Stimulated activated CD8-positive, alpha-beta memory T cell treated with anti-CD3 and anti-CD28 coated beads, Interleukin-7, amount 100 ng/mL, for 4 hours (primary cell): ENCODE data around the gene SLC38A8.

Experiments used
- DNase-seq, 2 donors: peaks; one replicate each; pipeline ENCODE4 v3.0.0-alpha.2; 2020; ENCODE audit warnings: low read depth in 2 of 2

SLC38A8 gene

DNA sequence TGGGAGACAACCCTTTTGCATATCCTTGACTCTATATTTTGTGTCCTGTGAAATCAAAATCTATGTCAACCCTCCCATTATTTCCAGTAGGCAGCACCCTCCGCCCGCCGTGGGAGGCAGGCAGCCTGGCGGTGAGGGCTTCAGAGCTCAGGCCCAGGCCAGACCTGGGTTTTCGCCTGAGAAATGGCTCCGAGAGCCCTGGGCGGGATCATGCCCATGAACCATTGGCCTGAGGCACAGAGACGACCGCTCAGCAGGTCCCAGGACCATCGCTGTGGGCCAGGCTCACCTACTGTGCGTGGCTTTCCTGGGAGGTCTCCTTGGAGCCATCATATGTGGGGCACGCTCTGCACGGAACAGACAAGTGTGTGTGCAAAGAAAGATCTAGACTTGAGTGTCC lies 6.3 kb upstream of the SLC38A8 start:
- no peak for DNase-seq

DNA sequence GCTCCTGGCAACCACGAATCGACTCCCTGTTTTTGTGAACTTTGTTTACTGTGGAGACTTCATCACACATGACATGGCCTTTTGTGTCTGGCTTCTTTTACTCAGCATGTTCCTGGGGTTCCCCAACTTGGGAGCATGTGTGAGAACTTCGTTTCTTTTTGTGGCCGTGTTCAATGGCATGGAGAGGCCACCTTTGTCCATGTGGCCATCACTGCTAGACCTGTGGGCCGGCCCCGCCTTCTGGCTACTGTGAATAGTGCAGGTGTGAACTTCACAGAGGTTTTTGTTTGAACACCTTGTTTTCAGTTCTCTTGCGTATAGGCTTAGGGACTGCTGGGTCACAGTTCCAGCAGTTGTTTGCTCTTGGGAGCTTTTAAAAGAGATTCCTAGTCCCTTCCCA lies 5.7 kb upstream of the SLC38A8 start:
- no peak for DNase-seq

DNA sequence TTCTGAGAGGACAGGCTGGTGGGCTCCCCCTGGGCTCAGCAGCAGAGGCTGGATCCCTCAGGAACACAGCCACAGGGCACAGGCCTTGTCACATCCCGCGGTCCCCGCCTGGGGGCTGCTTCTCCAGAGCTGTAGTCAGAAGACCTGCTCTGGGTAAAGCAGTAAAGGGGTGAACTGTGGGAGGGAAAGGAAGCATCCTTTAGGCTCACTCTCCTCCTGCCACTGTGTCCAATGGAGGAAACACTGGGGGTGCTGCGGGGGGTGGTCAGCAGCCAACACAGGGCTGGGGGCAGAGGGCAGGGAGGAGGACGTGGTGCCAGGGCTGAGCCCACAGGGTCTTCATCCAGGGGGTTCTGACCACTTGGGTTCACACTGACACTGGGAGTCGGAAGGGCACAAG lies 5.0 kb upstream of the SLC38A8 start:
- DNase-seq = no peak

DNA sequence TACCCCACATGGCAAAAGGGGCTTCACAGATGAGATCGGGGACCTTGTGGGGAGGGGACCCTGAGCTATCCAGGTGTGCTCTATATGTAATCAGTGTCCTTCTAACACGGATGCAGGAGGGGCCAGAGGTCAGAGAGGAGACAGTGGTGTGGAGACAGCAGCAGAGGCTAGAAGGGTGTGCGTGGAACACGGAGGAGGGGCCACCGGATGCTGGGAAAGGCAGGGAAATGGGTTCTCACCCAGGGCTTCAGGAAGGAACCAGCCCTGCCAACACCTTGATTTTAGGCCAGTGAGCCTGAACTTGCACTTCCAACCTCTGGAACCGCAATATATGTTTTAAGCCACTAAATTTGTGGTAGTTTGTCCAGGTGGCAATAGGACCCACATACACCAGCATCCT lies 4.6 kb upstream of the SLC38A8 start:
- DNase-seq = no peak

DNA sequence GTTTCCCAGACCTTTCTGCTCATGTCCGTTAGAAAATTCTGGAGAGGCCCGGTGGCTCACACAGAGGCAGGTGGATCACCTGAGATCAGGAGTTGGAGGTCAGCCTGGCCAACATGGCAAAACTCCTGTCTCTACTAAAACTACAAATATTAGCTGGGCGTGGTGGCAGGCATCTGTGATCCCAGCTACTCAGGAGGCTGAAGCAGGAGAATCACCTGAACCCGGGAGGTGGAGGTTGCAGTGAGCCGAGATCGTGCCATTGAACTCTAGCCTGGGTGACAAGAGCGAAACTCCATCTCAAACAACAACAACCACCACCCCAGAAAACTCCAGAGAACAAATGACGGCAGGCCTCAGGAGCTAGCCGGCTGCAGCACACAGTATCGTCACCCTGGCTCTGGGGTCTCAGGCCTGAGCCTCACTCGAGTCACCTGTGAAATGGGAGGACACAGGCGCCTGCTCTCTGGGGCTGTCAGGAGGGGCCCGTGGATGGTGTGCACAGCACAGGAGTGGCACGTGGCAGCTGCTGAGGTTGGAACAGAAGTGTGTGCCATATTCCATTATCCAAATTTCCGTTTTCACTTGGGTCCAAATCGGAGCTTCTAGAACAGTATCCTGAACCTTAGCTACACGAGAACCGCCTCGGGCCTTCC lies 3.3 kb upstream of the SLC38A8 start:
- DNase-seq = no peak

DNA sequence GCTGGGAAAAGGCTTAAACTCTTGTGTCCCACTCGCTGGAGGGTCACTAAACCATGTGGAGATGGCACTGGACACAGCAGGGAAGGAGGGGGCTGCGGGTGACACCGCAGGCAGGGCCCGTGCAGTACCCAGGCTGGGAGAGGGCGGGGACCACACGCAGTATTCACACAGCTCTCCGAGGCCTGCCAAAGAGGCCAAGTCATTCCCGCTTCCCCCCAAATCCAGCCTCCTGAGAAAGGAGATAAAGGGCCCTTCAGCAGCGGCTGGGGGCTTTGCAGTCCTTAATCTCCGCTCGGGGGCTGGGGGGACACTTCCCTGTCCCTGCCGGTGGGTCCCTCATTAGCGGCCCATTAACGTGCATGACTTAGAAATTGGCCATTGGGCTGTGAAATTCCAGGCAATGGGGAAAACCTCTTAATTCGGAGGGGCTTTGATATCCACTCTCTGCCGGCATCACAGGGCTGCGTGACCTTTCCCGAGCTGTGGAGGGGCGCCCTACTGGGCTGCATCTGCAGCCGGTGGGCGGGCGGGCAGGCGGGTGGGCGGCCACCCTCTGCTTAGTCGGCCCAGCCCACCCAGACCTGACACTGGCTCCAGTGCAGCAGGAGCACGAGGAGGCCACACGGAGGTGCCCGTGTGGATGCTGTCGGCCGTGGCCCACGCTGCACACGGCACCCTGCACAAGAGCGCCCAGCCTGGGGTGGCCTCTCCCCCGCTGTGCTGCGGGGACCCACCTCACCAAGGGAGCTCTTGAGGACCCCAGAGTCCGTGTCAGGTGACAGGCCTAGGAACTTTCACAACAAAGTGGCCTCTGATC lies 2.6 kb upstream of the SLC38A8 start:
- no peak for DNase-seq

DNA sequence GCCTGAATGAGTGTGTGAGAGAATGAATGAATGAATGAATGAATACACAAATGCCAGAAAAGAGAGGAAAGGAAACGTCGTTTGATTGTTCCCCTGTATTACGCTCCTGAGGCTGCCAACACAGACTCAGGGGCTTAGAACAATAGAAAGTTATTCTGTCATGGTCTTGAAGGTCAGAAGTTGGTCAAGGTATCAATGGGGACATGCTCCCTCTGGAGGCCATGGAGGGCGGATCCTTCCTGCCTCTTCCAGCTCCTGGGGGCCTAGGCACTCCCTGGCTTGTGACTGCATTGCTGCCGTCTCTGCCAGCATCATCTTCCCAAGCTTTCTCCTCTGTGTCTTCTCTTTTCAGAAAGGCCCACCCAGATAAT lies 1.5 kb upstream of the SLC38A8 start:
- no peak for DNase-seq

DNA sequence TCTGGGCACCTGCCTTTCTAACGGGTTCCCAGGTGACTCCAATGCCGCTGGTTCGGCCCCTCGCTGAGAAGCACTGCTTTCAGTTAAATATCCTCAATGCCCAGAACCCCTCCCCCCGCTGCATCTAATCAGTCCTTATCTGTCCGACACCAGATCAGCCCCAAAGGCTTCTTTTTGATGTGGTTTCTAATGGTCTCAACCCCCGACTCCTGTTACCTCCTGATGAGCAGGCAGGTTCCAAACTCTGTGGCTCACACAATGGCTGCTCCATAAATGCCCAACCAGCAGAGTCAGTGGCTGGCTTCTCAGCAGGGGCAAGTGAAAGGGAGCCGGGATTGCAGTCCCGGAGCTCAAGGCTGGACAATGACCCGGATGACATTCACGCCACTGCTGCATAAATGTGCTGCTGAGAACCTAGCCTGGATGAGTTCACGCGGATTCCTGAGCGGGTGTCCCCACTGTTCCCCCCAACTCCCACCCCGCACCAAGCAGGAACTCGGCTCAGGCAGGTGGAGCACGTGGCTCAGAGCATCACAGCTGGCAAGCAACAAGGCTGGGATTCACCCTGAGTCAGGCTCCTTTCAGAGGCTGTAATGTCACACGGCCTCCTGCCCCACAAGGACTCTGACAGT lies 1.0 kb upstream of the SLC38A8 start:
- no peak for DNase-seq

DNA sequence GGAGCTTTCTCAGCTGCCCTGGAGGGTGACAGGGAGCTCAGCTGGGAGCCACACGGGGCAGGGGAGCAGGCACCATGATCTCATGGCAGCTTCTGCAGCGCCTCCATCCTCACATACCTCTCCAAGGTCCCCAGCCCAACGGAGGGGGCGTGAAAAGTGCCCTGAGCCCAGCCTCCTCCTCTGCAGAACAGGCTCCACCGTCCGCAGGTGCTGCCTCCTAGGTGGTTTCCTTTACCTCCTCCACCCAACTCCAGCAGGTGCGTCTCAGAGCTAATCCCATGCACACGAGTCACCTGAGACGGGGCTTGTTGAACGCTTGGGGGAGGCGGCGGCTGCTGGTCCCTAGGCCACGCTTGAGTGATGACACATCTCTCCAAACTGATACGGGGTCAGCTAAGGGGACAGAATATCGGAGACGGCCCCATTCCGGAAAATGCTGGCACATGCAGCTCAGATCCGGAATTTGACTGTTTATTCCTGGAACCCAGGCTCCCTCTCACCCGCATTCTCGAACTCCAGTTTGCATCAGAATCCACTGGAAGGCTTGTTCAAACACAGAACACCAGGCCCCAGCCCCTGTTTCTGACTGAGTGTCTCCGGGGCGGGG lies 387 bp upstream of the SLC38A8 start:
- DNase-seq = no peak

DNA sequence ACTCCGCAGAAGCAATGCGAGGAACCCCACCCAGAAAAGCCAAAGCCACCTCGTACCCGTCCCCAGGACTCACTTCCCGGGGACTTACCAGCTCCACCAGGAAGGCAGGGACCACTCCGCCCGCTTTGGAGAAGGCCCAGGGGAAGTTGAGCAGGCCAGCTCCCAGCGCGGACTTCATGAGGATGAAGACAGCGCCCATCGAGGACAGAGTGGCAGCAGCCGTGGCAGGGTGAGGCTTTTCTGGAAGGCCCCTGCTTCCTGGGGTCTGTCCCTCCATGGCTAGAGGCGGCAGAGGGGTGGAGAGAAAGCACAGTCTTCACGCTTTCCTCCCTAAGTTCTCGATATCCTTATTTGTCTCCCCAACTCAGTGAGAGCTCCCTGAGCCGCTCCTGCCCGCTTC lies 714 bp downstream of the SLC38A8 start:
- no peak for DNase-seq

DNA sequence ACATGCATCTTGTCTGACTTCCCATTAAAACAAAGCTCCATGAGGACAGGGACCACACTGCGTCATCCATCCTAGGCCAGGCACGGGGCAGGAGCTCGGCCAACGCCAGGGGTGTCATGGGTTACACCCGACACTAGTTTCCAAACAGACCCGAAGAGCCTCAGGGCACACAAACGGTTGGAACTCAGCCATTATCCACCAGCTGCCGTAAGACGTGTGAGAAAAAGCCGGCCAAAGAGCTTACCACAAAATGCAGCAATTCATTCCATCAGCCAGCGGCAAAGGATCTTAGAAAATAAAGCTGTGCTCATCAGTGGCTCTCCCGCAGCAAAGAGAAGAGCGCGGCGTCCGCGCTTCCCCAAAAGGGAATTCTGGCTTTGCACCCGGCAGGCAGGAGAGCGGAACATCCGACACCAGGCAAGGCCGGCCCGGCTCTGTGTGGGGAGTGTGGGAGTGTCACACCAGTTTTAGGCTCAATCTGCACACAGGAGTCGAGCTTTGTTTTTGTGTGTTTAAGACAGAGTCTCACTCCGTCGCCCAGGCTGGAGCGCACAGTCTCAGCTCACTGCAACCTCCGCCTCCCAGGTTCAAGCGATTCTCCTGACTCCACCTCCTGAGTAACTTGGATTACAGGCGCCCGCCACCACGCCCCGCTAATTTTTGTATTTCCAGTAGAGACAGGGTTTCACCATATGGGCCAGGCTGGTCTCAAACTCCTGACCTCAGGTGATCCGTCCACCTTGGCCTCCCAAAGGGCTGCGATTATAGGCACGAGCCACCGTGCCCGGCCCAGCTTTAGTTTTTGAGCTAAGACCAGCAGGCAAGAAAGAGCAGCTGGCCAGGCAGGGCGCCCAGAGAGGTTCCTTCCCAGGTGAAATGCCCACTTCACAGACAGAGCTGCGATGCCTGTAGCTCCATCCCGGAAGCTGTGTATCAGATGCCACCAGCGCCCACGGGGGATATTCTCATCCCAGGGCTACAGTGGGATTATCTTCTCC lies 1.5 kb downstream of the SLC38A8 start:
- DNase-seq = no peak

DNA sequence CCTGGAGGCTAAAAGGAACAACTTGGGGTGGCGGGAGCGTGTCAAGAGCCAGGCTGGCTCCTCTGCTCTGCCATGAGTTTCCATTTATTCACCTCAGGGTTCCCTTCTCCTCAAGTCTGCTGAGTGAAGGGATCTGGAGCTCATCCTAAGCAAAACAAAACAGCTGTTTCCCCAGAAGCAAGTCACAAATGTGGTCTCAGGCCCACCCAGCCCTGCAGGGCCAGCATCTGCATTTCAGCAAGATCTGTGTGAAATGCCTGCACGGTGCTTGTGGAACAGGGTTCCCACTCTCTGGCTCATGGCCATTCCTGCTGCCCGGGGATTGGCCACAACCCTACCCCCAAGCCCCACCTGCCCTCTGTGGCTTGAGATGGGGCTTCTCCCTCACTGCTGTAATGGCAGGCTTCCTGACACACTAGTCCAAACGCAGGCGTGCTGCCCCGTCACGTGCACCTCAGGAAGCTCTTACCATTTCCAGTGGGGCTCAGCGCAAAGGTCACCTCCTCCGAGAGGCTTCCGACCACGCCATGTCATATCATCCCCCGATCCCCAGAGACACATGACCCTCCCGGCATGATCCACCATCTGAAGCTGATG lies 2.3 kb downstream of the SLC38A8 start:
- no peak for DNase-seq

DNA sequence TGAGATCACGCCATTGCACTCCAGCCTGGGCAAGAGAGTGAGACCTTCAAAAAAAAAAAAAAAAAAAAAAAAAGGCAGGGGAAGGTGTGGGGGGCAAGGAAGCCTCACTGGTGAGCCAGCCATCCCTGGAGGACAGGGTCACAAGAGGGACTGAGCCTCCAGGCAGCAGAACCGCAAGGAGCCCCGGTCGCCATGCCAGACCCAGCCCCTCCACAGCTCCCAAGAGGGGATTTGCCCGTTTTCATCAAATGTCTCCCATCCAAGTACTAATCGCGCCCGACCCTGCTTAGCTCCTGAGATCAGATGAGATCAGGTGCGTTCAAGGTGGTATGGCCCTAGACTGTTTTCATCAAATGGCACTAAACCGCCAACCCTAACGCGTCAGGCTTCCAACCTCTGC lies 2.9 kb downstream of the SLC38A8 start:
- DNase-seq = no peak

DNA sequence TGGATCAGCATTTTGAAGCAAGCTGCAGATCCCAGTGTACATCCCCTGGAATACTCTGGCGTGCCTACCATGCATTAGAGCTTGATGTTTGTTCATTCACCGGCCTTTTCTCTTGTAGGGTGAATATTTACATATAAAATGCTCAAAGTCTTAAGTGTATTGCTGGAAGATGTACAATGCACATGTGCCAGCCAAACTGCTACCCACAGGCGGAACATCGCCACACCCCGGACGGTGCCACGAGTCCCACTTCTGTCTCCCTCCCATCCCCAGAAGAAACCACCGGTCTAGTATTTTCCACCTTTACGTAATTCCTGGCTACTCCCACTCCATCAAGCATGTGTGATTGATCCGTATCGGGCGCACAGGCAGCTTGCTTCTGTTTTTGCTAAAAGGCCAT lies 4.1 kb downstream of the SLC38A8 start:
- DNase-seq = no peak

DNA sequence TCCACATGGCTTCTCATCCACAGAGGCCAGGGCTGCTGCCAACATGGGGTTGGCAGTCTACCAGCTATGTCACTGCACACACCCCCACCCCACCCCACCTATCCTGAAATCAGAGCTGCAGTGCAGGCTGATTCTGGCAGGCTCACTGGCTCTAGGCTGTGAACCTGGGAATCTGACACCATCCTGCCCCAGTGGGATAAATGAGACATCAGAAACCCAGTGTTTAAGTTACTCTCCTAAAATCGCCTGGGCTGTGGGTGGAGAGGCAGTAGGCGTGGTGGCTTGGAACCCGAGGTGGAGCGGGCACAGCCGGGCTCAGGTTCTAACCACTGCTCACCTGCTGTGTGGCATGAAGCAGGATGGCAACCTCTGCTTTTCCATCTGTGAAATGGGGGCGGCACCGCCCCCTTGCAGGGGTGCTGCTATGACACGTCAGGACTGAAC lies 5.6 kb downstream of the SLC38A8 start:
- DNase-seq = no peak

DNA sequence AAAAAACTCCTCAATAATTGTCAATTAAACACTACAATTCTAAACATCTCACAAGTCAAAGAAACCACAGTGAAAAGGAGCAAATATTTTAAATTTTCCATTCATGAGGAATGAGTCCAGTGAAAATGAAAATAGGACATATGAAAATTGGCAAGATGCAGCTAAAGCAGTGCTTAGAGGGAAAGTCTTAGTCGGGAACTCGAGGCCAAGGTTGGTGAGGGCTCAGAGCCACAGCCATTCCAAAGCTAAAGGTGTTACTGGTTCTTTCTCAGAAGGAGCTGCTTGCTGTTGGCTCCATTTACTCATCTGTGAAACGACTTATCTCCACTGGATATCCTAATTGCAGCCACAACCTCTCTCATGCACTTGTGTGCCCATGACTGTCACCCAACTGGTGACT lies 6.5 kb downstream of the SLC38A8 start:
- DNase-seq = no peak

DNA sequence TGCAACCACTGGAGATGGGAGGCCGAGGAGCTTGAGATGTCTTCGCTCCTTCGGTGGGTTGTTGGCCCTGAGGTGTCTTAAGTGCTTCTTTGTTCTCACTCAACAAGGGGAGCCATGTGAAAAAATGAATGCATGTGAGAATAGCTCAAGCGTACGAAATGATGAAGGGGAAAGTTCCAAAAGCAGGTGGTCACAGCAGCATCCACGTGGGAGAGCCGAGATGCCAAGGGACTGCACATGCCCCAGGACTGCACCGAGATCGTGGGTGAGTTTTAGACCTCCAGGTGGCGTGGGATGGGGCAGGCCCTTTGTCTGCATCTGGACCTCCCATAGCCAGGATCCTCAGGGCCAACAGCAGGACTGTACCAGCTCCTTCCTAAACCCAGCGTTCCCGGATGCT lies 8.1 kb downstream of the SLC38A8 start:
- DNase-seq = no peak

DNA sequence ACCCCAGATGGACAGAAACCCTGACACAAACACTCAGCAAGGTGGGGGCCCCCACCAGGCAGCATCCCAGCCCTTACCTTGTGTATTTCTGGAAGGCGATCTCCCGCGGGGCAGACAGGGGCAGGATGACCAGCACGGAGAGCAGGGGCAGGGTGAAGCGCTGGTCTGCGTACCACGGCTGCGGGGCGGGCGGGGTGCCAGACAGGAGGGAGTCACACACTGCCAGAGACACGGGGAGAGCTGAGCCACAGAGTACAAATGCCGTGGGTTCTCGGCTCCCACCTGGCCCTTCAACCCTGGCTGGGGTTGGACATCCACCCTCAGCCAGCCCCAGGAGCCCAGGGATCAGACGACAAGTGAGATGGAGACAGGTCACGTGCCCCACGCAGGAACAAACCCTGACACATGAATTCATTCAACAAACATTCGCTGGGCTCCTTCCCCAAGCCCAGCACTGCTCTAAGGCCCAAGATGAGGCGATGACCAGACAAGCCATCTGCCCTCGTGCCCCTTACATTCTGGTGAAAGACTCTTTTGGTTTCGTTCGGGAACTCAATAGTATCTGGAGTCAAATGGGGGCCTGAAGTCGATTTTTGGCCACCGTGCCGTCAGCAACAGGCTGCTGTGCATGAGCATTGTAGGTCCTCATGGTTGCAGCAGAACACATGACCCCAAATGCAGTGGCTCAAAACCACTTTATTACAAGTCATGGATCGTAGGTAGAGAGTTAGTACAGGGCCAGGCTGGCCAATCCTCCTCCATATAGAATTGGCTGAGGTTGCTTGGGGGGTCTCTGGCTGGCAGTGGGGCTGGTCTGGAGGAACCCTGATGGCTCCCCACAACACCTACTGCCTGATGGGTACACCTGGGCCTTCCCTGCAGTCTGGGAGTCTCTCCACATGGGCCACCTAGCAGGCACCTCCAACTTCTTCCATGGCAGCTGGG lies 9.1 kb downstream of the SLC38A8 start:
- DNase-seq = no peak

DNA sequence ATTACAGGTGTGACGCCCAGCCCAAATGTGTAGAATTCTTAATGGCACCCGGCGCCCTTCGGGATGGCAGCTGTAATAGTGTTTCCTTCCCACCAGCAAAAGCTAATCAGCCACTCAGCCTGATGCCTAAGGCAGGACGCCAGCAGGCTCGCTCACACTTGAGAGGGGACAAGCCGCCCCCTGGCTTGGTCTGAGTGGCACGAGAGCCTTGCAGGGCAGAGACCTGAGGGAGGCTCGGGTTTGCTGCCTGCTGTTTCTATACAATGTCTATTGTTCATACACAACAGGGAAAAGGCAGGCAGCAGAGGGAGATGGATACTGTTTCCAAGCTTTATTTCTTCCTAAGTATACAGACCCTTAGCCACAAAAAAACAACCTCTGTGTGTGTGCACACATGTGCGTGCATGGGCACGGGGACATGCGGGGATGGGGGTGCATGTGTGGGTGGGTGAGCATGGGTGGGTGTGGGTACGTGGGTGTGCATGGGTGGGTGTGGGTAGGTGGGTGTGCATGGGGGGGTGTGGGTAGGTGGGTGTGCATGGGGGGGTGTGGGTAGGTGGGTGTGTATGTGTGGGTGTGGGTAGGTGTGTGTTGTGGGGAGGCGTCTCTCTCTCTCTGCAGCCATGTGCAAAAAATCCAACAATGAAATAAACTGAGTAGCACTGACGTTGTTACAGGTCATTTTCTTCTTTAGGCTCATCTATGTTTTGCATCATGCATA lies 10.0 kb downstream of the SLC38A8 start:
- DNase-seq = no peak
